HCT116 (cell line): ENCODE results near the gene RNPEPL1.

Experiments
- CEBPB ChIP-seq: IDR thresholded peaks from 2 replicates; pipeline ENCODE4 v1.6.1; 2012; ENCODE audit warnings: low read depth
- EZH2 ChIP-seq: fragments of 200-600 bp; sonication (generic); IDR thresholded peaks from 2 replicates; pipeline ENCODE4 v1.6.1; 2017; ENCODE audit warnings: antibody characterized with exemption, mixed run types
- POLR2A ChIP-seq: IDR thresholded peaks from 2 replicates; pipeline ENCODE4 v1.7.0; 2011; ENCODE audit warnings: borderline replicate concordance; ENCODE audit not compliant: insufficient read depth, insufficient read length; ENCODE audit errors: extremely low read depth
- POLR2AphosphoS5 ChIP-seq: IDR thresholded peaks from 2 replicates; pipeline ENCODE4 v1.6.1; 2011; ENCODE audit warnings: mild to moderate bottlenecking, low read depth, low read length, moderate library complexity
- RAD21 ChIP-seq: IDR thresholded peaks from 2 replicates; pipeline ENCODE4 v1.6.1; 2012; ENCODE audit warnings: low read depth, mild to moderate bottlenecking
- SIN3A ChIP-seq: IDR thresholded peaks from 2 replicates; pipeline ENCODE4 v1.6.1; 2012; ENCODE audit warnings: low read depth
- YY1 ChIP-seq: IDR thresholded peaks from 2 replicates; pipeline ENCODE4 v1.6.1; 2011; ENCODE audit warnings: low read length, low read depth, moderate library complexity, mild to moderate bottlenecking; ENCODE audit not compliant: insufficient replicate concordance; ENCODE audit errors: extremely low read depth
- TF ChIP-seq, protein P1 (sequence below), 3 experiments: fragments of 200-600 bp in 1 of 3; sonication (generic) in 1 of 3; IDR thresholded peaks in 2 of 3; conservative IDR thresholded peaks in 1 of 3; 2 replicates each; pipeline ENCODE4 v1.5.1; 2012 to 2017; ENCODE audit warnings: low read depth in 2 of 3, low read length in 2 of 3, antibody characterized with exemption in 1 of 3, borderline replicate concordance in 1 of 3, control low read depth in 1 of 3, mild to moderate bottlenecking in 1 of 3, mixed read lengths in 1 of 3, mixed run types in 1 of 3, moderate library complexity in 1 of 3; ENCODE audit not compliant: insufficient read depth in 1 of 3
- TF ChIP-seq, protein P2 (sequence below): IDR thresholded peaks from 2 replicates; pipeline ENCODE4 v1.6.1; 2012
- TF ChIP-seq, protein P3 (sequence below): IDR thresholded peaks from 2 replicates; pipeline ENCODE4 v1.6.1; 2012

DNA sequence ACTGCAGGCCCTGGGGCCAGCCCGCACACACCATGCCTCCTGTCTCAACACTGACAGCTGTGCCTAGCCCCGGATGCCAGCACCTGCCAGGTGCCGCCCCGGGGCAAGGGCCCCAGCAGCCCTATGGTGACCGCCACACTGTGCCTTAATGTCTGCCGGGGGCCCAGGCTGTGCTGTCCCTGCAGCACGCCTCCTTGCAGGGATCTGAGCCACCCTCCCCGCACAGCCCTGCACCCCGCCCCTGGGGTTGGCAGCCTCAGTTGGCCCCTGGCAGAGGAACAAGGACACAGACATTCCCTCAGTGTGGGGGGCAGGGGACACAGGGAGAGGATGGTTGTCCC, 9.8 kb downstream of the RNPEPL1 start:
- TF ChIP-seq, protein P1, sequence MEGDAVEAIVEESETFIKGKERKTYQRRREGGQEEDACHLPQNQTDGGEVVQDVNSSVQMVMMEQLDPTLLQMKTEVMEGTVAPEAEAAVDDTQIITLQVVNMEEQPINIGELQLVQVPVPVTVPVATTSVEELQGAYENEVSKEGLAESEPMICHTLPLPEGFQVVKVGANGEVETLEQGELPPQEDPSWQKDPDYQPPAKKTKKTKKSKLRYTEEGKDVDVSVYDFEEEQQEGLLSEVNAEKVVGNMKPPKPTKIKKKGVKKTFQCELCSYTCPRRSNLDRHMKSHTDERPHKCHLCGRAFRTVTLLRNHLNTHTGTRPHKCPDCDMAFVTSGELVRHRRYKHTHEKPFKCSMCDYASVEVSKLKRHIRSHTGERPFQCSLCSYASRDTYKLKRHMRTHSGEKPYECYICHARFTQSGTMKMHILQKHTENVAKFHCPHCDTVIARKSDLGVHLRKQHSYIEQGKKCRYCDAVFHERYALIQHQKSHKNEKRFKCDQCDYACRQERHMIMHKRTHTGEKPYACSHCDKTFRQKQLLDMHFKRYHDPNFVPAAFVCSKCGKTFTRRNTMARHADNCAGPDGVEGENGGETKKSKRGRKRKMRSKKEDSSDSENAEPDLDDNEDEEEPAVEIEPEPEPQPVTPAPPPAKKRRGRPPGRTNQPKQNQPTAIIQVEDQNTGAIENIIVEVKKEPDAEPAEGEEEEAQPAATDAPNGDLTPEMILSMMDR (IDR thresholded peaks at IDR 0.05 in 2 of 3, conservative IDR thresholded peaks at IDR 0.05 in 1 of 3; ENCODE audit: borderline replicate concordance in 1 of 3, insufficient read depth in 1 of 3, low read depth in 2 of 3, low read length in 2 of 3): no peak
- TF ChIP-seq POLR2AphosphoS5: no peak
- TF ChIP-seq, protein P2, sequence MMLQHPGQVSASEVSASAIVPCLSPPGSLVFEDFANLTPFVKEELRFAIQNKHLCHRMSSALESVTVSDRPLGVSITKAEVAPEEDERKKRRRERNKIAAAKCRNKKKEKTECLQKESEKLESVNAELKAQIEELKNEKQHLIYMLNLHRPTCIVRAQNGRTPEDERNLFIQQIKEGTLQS: no peak
- TF ChIP-seq CEBPB: no peak
- no peak for TF ChIP-seq EZH2
- TF ChIP-seq, protein P3, sequence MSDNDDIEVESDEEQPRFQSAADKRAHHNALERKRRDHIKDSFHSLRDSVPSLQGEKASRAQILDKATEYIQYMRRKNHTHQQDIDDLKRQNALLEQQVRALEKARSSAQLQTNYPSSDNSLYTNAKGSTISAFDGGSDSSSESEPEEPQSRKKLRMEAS: no peak
- TF ChIP-seq SIN3A: no peak
- TF ChIP-seq RAD21: no peak
- TF ChIP-seq POLR2A: no peak
- TF ChIP-seq YY1: no peak
